SK-N-MC (cell line): ENCODE results near the gene TSHZ1.

Source experiments
- EZH2 ChIP-seq: fragments of 200-600 bp; sonication (generic); IDR thresholded peaks from one replicate; pipeline ENCODE4 v1.6.1; 2017; ENCODE audit warnings: antibody characterized with exemption
- POLR2AphosphoS5 ChIP-seq: IDR thresholded peaks from 2 replicates; pipeline ENCODE4 v1.6.1; 2012; ENCODE audit warnings: mild to moderate bottlenecking, low read depth, low read length, borderline replicate concordance

- TF ChIP-seq POLR2AphosphoS5 (no peak), EZH2 (no peak)
Observed at GRCh38 chr18:75269696-75270095, 59.1 kb downstream of the TSHZ1 start.
